GM12891 (cell line): Measurements from ENCODE around the gene OR6S1.

ENCODE experiments used
- DNase-seq: peaks from one replicate; pipeline ENCODE4 v3.0.0; 2011; ENCODE audit warnings: low spot score; ENCODE audit not compliant: insufficient read length
- FAIRE-seq: peaks from 2 replicates; lab custom pipeline; 2011; peaks lifted over from hg19 to GRCh38; lab: Jason Lieb, UNC
- PAX5 ChIP-seq: IDR thresholded peaks from 2 replicates; pipeline ENCODE4 v1.6.1; 2011; ENCODE audit warnings: low read length, moderate library complexity, mild to moderate bottlenecking; ENCODE audit not compliant: insufficient read depth, severe bottlenecking
- POLR2A ChIP-seq: IDR thresholded peaks from 2 replicates; pipeline ENCODE4 v1.6.1; 2011; ENCODE audit warnings: low read depth, low read length, control low read depth
- POLR2AphosphoS5 ChIP-seq: IDR thresholded peaks from 2 replicates; pipeline ENCODE4 v1.6.1; 2011; ENCODE audit warnings: low read depth, low read length, control low read depth
- POU2F2 ChIP-seq: IDR thresholded peaks from 2 replicates; pipeline ENCODE4 v1.6.1; 2011; ENCODE audit warnings: low read depth, mild to moderate bottlenecking, control low read depth, low read length, moderate library complexity
- SPI1 ChIP-seq: IDR thresholded peaks from 2 replicates; pipeline ENCODE4 v1.6.1; 2011; ENCODE audit warnings: low read depth, low read length, control low read depth
- TAF1 ChIP-seq: IDR thresholded peaks from 2 replicates; pipeline ENCODE4 v1.6.1; 2011; ENCODE audit warnings: low read depth, low read length, control low read depth

Gene OR6S1

DNA sequence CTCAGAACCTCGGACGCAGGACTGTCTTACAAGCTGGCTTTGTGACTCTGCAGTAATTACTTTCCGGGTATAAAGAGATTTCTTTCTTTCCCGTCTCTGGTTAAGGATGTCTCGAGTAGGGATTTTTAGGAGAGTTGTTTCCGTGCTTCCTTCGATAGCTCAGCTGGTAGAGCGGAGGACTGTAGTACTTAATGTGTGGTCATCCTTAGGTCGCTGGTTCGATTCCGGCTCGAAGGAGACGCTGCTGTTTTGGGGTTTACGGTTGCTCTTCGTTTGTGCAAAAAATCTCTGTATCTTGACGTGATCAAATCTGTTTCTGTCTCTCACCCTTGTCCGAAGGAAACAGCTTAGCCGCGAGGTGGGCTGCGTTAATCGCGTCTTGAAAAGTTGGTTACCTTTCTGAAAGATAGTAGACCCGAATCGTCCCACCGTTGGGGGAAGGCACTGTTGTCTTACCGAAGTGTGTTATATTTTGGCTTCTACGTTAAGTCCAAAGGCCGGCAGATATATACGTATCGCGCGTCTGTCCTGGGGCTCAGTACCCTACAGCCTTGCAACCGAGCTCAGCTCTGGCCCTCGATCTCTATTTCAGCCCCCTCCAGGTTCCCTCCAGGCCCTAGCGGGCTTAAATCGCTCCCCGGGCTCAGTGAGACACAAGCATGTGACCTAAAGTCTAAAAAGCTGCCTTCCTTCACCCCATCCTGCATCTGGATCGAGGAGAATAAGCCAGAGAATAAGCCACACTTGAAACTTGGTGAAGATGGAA, 41.8 kb upstream of the OR6S1 start:
- TF ChIP-seq PAX5 (no peak), TAF1 (no peak; the same call in 1 of the 2 replicates), SPI1 (no peak), POLR2AphosphoS5 (no peak), POLR2A (no peak), POU2F2 (no peak)
- FAIRE-seq: peak; percentile 77
- peak; percentile 35 for DNase-seq

DNA sequence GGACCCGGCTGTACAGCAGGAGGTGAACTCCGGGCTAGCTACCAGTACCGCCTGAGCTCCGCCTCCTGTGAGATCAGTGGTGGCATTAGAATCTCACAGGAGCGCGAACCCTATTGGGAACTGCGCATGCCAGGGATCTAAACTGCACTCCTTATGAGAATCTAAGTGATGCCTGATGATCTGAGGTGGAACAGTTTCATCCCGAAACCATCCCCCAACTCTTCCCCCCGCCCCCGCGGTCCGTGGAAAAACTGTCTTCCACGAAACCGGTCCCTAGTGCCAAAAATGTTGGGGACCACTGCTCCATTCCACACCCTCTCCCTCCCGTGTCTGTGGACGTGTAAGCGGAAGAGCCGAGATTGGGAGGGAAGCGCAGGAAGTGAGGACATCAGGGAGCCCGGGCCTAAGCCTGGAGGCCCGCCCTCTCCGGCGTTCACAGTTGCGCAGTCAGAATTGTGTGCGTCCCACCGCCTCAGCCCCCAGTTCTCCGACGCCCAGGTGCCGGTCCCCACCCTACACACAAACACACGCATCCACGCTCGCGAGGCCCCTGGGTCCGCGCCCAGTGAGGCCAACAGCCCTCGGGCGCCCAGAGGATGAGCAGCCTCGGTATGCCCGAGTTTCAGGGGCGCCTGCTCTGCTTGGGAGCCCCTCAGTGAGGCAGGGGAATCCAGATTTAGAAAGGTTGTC, 41.1 kb upstream of the OR6S1 start:
- FAIRE-seq: peak; percentile 85
- DNase-seq: peak; percentile 47
- TF ChIP-seq PAX5: no peak
- peak; percentile 83 for TF ChIP-seq POLR2A
- TF ChIP-seq SPI1: peak; percentile 60
- 0 out of 2 replicates have a peak, but pooled peaks have one; percentile 45 for TF ChIP-seq POU2F2
- peak; percentile 65 for TF ChIP-seq TAF1
- TF ChIP-seq POLR2AphosphoS5: peak; percentile 77; the same call in 1 of the 2 replicates

DNA sequence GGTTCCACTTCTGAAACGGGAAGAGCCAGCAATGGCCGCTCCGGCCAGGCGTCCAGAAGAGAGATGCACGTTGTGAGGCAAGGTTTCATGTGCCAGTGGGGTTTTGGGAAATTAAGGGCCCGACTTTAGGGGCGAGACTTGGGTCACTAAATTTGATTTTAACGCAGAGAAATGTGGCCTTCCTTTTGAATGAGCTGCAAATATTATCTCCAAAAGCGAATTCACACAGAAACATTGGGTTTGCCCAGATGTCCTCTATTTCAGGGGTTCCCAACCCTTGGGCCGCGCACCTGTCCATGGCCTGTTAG, 40.6 kb upstream of the OR6S1 start:
- FAIRE-seq (no peak), DNase-seq (no peak)
- TF ChIP-seq PAX5 (no peak), TAF1 (no peak)

DNA sequence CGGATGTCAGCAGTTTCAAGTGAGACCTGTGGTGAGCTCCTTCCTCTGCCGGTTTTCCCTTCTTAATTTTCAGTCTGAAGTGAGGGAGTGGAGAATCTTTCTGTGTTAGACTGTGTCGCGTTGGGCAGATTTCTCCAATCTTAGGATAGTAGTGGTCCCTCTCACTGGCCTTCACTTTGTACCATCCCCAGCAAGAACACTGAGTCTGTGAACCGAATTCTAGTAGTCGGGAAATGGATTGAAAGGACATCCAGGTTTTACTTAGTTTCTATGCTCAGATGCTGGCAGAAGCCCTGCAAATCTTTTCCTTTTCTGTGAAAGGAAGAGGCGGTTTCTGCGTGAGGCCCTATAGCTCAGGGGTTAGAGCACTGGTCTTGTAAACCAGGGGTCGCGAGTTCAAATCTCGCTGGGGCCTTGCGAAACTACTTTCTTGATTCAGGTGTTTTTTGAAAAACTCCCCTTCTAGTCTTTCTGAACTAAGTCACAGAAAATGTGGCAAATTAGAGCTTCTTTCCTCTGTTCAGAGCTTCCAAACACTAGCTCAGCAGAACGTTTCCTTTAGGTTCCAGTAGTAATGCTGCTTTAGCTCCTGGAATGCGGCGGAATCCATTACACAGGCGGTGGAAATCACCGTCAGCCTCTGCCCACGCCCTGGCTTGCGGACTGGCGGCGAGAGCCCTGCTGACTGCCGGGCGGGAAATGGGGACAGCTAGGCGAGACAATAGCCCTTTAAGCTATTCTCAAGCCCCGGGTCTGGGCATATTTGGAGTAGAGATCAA, 40.0 kb upstream of the OR6S1 start:
- FAIRE-seq (peak; percentile 66), DNase-seq (no peak)
- peak; percentile 79; the same call in 1 of the 2 replicates for TF ChIP-seq SPI1
- no peak for TF ChIP-seq POLR2A

DNA sequence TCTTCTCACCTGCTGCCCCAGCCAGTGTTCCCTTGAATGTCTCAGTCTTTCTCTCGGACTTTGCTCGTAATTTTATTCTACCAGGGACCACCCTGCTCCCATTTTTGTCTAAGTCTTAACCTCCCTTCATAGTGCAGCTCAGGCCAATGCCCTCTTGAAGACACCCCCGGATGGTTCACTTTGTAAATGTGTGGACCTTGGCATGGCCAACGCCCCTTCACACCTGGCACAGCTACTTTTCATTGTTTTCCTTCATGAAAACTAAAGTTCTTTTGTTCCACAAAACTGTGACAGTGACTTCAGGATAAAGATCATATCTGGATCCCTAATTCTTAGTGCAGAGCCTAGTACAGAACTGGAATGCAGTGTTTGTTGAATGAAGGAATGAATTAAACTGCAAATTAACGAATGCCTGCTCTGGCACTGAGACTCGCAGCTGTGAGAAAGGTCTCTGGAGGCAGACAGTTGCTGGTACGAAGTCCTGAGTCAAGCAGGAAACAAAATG, 39.4 kb upstream of the OR6S1 start:
- TF ChIP-seq TAF1 (no peak), POLR2AphosphoS5 (no peak), POU2F2 (no peak), SPI1 (no peak; the same call in 1 of the 2 replicates), POLR2A (no peak), PAX5 (no peak)
- DNase-seq (peak; percentile 51), FAIRE-seq (peak; percentile 54)

DNA sequence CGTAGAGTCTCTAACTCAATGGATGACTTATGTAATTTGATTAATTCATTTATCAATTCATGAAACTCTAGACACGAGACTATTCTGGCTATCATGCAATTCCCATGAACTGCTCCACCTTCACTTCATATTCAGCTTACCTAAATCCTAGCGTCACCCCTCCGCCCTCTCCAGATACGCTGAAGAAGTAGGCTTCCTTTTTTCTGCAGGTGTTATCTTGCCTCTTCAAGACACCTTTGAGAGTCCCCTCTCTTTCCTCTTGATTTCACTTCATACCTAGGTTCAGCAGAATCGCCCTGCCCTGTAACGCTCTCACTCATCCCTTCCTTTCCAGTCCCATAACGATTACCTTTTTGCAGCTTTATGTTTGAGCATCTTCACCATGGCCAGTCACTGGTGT, 38.9 kb upstream of the OR6S1 start:
- TF ChIP-seq TAF1 (no peak), POU2F2 (no peak), SPI1 (no peak), POLR2AphosphoS5 (no peak), POLR2A (no peak), PAX5 (no peak)
- DNase-seq: no peak
- FAIRE-seq: no peak

DNA sequence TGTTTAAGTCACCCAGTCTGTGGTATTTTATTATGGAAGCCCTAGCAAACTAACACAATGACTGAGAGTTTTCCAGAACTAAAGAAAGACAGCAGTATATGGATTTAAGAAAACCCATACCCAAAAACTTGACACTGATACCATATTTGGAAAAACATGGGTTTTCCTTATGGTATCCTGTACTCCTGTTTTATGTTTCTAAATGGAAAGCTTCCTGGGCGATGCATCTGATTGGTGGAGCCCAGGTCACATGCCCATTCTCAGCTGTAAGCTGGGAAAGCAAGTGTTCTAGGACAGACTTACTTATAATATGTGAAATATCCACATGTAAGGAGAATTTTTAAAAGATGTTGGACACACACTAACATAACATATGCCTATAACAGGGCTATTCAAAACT, 38.4 kb upstream of the OR6S1 start:
- no peak for FAIRE-seq
- no peak for TF ChIP-seq TAF1
- TF ChIP-seq POLR2A: no peak
- no peak for TF ChIP-seq POU2F2
- TF ChIP-seq POLR2AphosphoS5: no peak
- no peak for TF ChIP-seq SPI1
- no peak for TF ChIP-seq PAX5
- no peak for DNase-seq

DNA sequence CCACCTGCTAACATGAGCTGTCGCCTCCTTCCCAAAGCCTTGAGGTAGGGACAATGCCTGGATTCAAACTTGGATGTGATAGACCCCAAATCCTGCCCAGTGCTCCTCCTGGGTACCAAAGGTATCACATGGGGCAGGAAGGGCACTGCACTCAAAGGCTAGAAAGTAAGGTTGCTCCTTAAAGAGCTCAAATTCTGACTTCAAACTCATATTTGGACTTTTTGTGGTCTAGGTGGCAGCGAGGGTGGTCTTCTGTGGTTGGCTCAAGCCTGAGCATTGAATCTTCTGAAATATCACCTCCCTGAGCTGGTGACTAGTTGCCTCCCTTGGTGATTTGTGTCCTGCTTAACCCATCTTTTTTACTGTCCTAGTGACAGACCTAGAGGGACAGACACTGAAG, 34.6 kb upstream of the OR6S1 start:
- DNase-seq (no peak), FAIRE-seq (no peak)
- TF ChIP-seq POU2F2 (no peak), POLR2AphosphoS5 (no peak), POLR2A (no peak), TAF1 (no peak), SPI1 (no peak), PAX5 (no peak)

DNA sequence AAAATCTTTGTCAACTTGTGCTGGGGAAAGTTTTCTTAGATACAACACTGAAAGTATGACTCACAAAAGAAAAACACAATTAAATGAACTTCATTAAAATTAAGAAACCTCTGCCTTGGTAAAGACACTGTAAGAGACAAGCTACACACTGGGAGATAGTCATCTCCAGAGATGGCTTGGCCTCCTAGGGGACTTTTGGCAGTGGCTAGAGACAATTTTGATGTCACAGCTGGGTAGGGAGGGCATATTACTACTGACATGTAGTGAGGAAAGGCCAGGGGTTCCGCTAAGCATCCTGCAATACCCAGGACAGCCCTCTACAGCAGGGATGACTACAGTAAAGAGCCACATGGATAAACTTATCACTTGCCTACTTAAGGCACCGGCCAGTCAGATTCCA, 34.2 kb upstream of the OR6S1 start:
- no peak for DNase-seq
- no peak for FAIRE-seq
- TF ChIP-seq POU2F2 (no peak), PAX5 (no peak)
